Fibroblast of lung (primary cell): ENCODE data around the gene TRIM24. TPM values are rescaled to one million over a fixed set of nuclear protein-coding genes. Genes with fewer than 3 reads are reported as not detected.
"Not testable (repeated sequence)": the region's sequence is repeated elsewhere in the genome, so short reads cannot be mapped to it uniquely, and the experiment has no call there.

ENCODE experiments used
- DNase-seq, 2 donors: peaks; one replicate each; pipeline versions ENCODE4 v3.0.0 to v3.0.0-alpha.2; 2010; ENCODE audit warnings: low read depth in 2 of 2
- H2AFZ ChIP-seq: 2 replicates; pipeline ENCODE4 v1.5.1; 2012; ENCODE audit warnings: low read length, control low read depth, inconsistent platforms
- H3K27ac ChIP-seq: 2 replicates; pipeline ENCODE4 v1.5.1; 2011; ENCODE audit warnings: low read length, control low read depth; ENCODE audit not compliant: insufficient read depth
- H3K27me3 ChIP-seq: 2 replicates; pipeline ENCODE4 v1.5.1; 2011; ENCODE audit warnings: mild to moderate bottlenecking, low read length; ENCODE audit not compliant: control insufficient read depth, insufficient read depth
- H3K36me3 ChIP-seq: 2 replicates; pipeline ENCODE4 v1.5.1; 2011; ENCODE audit warnings: low read length; ENCODE audit not compliant: control insufficient read depth, insufficient read depth
- H3K4me1 ChIP-seq: 2 replicates; pipeline ENCODE4 v1.5.1; 2011; ENCODE audit warnings: low read length; ENCODE audit not compliant: control insufficient read depth, insufficient read depth; ENCODE audit errors: extremely low read depth
- H3K4me2 ChIP-seq: 2 replicates; pipeline ENCODE4 v1.5.1; 2011; ENCODE audit warnings: low read length, control low read depth; ENCODE audit not compliant: insufficient read depth; ENCODE audit errors: extremely low read depth
- H3K4me3 ChIP-seq, 4 experiments: fragments of 200-600 bp in 1 of 4; sonication (generic) in 1 of 4; replicated peaks in 1 of 4; 2 replicates each; pipeline ENCODE4 v1.5.1; 2011 to 2016; ENCODE audit warnings: low read length in 4 of 4, low read depth in 3 of 4, mild to moderate bottlenecking in 3 of 4, control low read depth in 2 of 4, inconsistent platforms in 1 of 4, mixed read lengths in 1 of 4; ENCODE audit not compliant: insufficient read depth in 1 of 4; ENCODE audit errors: control extremely low read depth in 1 of 4
- H3K79me2 ChIP-seq: 2 replicates; pipeline ENCODE4 v1.5.1; 2012; ENCODE audit warnings: mild to moderate bottlenecking, low read length, inconsistent platforms; ENCODE audit not compliant: control insufficient read depth, insufficient read depth
- H3K9ac ChIP-seq: 2 replicates; pipeline ENCODE4 v1.5.1; 2011; ENCODE audit warnings: mild to moderate bottlenecking, low read length, control low read depth; ENCODE audit not compliant: insufficient read depth
- H3K9me3 ChIP-seq: 2 replicates; pipeline ENCODE4 v1.5.1; 2012; ENCODE audit warnings: low read depth, low read length; ENCODE audit not compliant: control insufficient read depth, insufficient read depth
- H4K20me1 ChIP-seq: 2 replicates; pipeline ENCODE4 v1.5.1; 2011; ENCODE audit warnings: low read length; ENCODE audit not compliant: control insufficient read depth, insufficient read depth; ENCODE audit errors: extremely low read depth
- EZH2 ChIP-seq: IDR thresholded peaks from 2 replicates; pipeline ENCODE4 v1.5.1; 2012; ENCODE audit warnings: low read length, control low read depth, mild to moderate bottlenecking; ENCODE audit errors: missing control alignments
- polyA plus RNA-seq, 2 donors: library from polyadenylated mRNA; depleted of rRNA in 1 of 2; stranded (reverse) in 1 of 2; unstranded in 1 of 2; fragments of >200 nt; gene quantifications; 2 replicates each; pipeline ENCODE4 v1.2.1, GENCODE V29; 2011 to 2012; ENCODE audit warnings: missing spikeins in 1 of 2
- total RNA-seq: library from RNA; depleted of rRNA; stranded (reverse); fragments of >200 nt; gene quantifications from 2 replicates; pipeline ENCODE4 v1.2.1, GENCODE V29; 2014
- TF ChIP-seq, protein P1 (sequence below), 2 donors: IDR thresholded peaks in 1 of 2; conservative IDR thresholded peaks in 1 of 2; 1 replicate in 1 of 2; 2 replicates in 1 of 2; pipeline ENCODE4 v1.5.1; 2011 to 2012; ENCODE audit warnings: low read length in 2 of 2, control low read depth in 1 of 2, inconsistent platforms in 1 of 2, low read depth in 1 of 2, mild to moderate bottlenecking in 1 of 2

Gene TRIM24
- total and polyA plus RNA-seq, 2 donors (not counting 1 experiment from before 2014, with no cell fraction given) = 5.9 to 7.9 TPM

DNA sequence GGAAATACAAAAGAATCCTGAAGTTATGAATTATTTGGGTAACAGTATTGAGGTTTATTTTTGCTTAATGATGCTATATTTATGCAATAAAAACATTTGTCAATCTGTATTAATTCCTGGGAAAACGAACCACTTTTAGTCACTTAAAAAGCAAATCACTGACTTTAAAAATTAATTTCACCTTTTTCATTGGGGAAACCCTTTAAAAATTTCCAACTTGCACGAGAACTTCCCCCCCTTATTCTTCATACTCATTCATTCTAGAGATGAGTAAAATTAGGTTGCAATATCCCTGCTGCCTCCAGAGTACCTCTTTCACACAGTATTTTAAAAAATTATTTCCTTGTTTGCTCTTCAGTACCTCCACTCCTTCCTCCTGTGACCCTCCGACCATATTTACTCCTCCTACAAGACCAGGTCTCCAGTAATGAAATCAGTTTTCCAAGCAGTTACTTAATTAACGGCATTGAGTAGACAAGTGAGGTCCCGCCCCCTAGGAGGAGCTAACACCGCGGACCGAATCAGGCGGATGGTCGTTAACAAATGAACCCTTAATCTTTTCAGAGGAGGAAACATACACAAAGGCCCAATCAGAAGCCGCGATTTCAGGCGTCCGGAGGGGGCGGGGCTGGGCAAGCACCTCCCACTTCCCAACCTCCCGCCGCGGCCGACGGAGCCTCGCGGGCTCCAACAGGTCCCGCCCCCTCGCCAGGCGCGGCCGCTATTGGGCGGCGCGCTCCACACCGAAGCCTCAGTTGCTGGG lies 465 bp upstream of the TRIM24 start:
- Histone ChIP-seq H3K9ac (no peak overlapping the region), H3K27me3 (no peaks in the 10 kb centered on the region), H3K27ac (no peak overlapping the region), H3K4me1 (no peaks in the 10 kb centered on the region), H4K20me1 (no peaks in the 10 kb centered on the region), H3K36me3 (no peaks in the 10 kb centered on the region), H3K4me2 (peak overlapping the region; percentile 96), H3K4me3 (peak overlapping the region; percentile 55 to 73 (median 59)), H2AFZ (peak overlapping the region; percentile 88), H3K79me2 (peaks cover 28% of the 10 kb centered on the region), H3K9me3 (no peaks in the 10 kb centered on the region)
- TF ChIP-seq, protein P1, sequence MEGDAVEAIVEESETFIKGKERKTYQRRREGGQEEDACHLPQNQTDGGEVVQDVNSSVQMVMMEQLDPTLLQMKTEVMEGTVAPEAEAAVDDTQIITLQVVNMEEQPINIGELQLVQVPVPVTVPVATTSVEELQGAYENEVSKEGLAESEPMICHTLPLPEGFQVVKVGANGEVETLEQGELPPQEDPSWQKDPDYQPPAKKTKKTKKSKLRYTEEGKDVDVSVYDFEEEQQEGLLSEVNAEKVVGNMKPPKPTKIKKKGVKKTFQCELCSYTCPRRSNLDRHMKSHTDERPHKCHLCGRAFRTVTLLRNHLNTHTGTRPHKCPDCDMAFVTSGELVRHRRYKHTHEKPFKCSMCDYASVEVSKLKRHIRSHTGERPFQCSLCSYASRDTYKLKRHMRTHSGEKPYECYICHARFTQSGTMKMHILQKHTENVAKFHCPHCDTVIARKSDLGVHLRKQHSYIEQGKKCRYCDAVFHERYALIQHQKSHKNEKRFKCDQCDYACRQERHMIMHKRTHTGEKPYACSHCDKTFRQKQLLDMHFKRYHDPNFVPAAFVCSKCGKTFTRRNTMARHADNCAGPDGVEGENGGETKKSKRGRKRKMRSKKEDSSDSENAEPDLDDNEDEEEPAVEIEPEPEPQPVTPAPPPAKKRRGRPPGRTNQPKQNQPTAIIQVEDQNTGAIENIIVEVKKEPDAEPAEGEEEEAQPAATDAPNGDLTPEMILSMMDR (conservative IDR thresholded peaks at IDR 0.05 in 1 of 2, IDR thresholded peaks at IDR 0.05 in 1 of 2; ENCODE audit: low read depth in 1 of 2, low read length in 2 of 2) = peak in 1 of 2 donors; percentile 13
- no peak for TF ChIP-seq EZH2
- DNase-seq = peak in 1 of 2 donors; percentile 98

DNA sequence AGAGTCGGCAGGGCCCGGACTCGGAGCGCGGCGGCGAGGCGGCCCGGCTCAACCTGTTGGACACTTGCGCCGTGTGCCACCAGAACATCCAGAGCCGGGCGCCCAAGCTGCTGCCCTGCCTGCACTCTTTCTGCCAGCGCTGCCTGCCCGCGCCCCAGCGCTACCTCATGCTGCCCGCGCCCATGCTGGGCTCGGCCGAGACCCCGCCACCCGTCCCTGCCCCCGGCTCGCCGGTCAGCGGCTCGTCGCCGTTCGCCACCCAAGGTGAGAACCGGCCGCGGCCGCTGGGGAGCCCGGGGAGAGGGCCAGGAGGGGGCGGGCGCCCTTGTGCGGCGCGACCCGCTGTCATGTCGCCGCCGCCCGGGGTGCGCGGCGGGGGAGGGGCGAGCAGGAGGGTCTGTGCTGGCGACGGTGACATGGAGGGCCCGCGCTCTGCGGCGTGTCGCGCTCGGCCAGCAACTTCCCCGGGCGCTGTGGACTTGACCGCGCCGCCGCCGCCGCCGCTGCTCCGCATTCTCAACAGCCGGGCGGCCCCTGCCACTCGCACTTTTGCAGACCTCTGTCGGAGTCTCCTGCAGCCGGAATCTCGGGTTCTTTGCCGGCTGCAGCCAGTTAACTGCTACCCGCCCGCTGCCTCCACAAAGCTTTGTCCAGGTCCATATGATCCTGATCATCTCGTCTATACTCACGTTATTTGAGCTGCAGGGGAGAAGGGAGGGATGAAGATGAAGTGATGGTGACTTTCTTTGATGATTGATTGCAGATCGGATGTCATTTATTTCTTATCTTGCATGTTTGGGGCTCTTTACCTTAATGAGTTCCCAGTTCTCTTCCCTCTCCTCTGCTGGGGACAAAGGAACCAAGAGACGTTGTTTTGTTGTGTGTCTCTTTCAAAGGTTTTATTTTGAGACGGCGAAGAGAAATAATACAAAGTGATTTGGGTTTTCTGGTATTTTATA lies 869 bp downstream of the TRIM24 start:
- Histone ChIP-seq H3K36me3 (no peaks in the 10 kb centered on the region), H3K79me2 (peaks cover 37% of the 10 kb centered on the region)

DNA sequence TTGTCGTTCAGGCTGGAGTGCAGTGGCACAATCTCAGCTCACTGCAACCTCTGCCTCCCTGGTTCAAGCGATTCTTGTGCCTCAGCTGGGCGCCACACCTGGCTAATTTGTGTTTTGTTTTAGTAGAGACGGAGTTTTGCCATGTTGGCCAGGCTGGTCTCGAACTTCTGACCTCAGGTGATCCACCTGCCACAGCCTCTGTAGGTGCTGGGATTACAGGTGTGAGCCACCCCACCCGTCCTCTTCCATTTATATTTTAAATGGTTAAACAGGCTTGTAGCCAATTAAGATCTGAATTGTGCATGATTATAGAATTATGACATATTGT lies 3.2 kb downstream of the TRIM24 start:
- H3K4me1 ChIP-seq, H3K27me3 ChIP-seq, H3K9me3 ChIP-seq, H3K36me3 ChIP-seq, H3K4me2 ChIP-seq, DNase-seq, H3K27ac ChIP-seq, H3K4me3 ChIP-seq, H2AFZ ChIP-seq, H3K9ac ChIP-seq, H4K20me1 ChIP-seq: not testable (repeated sequence)
- peaks cover 44% of the 10 kb centered on the region for H3K79me2 ChIP-seq

More for the DNA sequence above, 869 bp downstream of the TRIM24 start:
- Histone ChIP-seq H4K20me1 (no peaks in the 10 kb centered on the region), H3K9ac (peak overlapping the region; percentile 78), H2AFZ (peak overlapping the region; percentile 77), H3K9me3 (no peaks in the 10 kb centered on the region), H3K27me3 (no peaks in the 10 kb centered on the region), H3K27ac (peak overlapping the region; percentile 72), H3K4me1 (no peaks in the 10 kb centered on the region), H3K4me2 (peak overlapping the region; percentile 95), H3K4me3 (peak overlapping the region; percentile 85 to 98 (median 96))
- TF ChIP-seq EZH2 = no peak
- TF ChIP-seq, protein P1 (conservative IDR thresholded peaks at IDR 0.05 in 1 of 2, IDR thresholded peaks at IDR 0.05 in 1 of 2; ENCODE audit: low read depth in 1 of 2, low read length in 2 of 2) = no peak
- DNase-seq = peak; percentile 36 to 50
